Stimulated activated CD4-positive, alpha-beta T cell treated with anti-CD3 and anti-CD28 coated beads, Interleukin-2, amount 100 ng/mL, for 24 hours (primary cell): ENCODE data around the gene GCLC.
A peak's percentile ranks its signal among the peaks of the same experiment; 100 is the strongest.

Source experiments
- DNase-seq, 2 donors: peaks; one replicate each; pipeline ENCODE4 v3.0.0-alpha.2; 2020

GCLC gene

GRCh38 chr6:53523511-53524454, 21.1 kb downstream of the GCLC start:
- no peak for DNase-seq

GRCh38 chr6:53520320-53520928, 24.5 kb downstream of the GCLC start:
- DNase-seq, result no peak

- DNase-seq, result no peak
These were observed 26.0 kb downstream of the GCLC start for GRCh38 chr6:53518862-53519261.

- DNase-seq, result no peak
These were observed 27.9 kb downstream of the GCLC start for GRCh38 chr6:53517021-53517420.

- DNase-seq, result no peak
These were observed 30.2 kb downstream of the GCLC start for GRCh38 chr6:53514677-53515076.

GRCh38 chr6:53513519-53513966, 31.4 kb downstream of the GCLC start:
- DNase-seq, result no peak

GRCh38 chr6:53513056-53513455, 31.8 kb downstream of the GCLC start:
- no peak for DNase-seq

- no peak for DNase-seq
These were observed 32.3 kb downstream of the GCLC start for GRCh38 chr6:53512626-53513025.

GRCh38 chr6:53510746-53511145, 34.2 kb downstream of the GCLC start:
- no peak for DNase-seq

GRCh38 chr6:53506872-53507271, 38.0 kb downstream of the GCLC start:
- no peak for DNase-seq

GRCh38 chr6:53504512-53504911, 40.4 kb downstream of the GCLC start:
- DNase-seq, result no peak

GRCh38 chr6:53503060-53503459, 41.8 kb downstream of the GCLC start:
- DNase-seq, result no peak

- DNase-seq, result no peak
These were observed 43.5 kb downstream of the GCLC start for GRCh38 chr6:53501432-53501831.

- no peak for DNase-seq
These were observed 44.8 kb downstream of the GCLC start for GRCh38 chr6:53500095-53500494.

GRCh38 chr6:53499094-53499493, 45.8 kb downstream of the GCLC start:
- no peak for DNase-seq

- DNase-seq, result no peak
These were observed 46.3 kb downstream of the GCLC start for GRCh38 chr6:53498649-53499048.

- no peak for DNase-seq
These were observed 47.0 kb downstream of the GCLC start for GRCh38 chr6:53497905-53498304.

- DNase-seq, result no peak
These were observed 48.0 kb downstream of the GCLC start for GRCh38 chr6:53496797-53497375.

GRCh38 chr6:53495506-53496499, 49.1 kb downstream of the GCLC start:
- no peak for DNase-seq

- no peak for DNase-seq
These were observed 50.8 kb downstream of the GCLC start for GRCh38 chr6:53494076-53494475.

GRCh38 chr6:53493635-53494025, 51.3 kb downstream of the GCLC start:
- DNase-seq, result no peak

GRCh38 chr6:53492860-53493634, 51.9 kb downstream of the GCLC start:
- DNase-seq, result peak; percentile 43 to 46
